Body of pancreas (tissue), 4 donors: Measurements from ENCODE around the gene PICK1.

Source experiments
- CTCF ChIP-seq, 7 experiments: fragments of 450-650 bp in 4 of 7; fragments of 200-600 bp in 3 of 7; sonication (generic) in 3 of 7; IDR thresholded peaks; one replicate each; pipeline ENCODE4 v1.5.1; 2016 to 2019; ENCODE audit warnings: antibody characterized with exemption in 7 of 7
- POLR2A ChIP-seq, 3 donors: fragments of 450-650 bp; IDR thresholded peaks; one replicate each; pipeline ENCODE4 v1.6.1; 2016; ENCODE audit warnings: antibody characterized with exemption in 3 of 3, mild to moderate bottlenecking in 2 of 3

GRCh38 chr22:38118182-38118581, 61.0 kb downstream of the PICK1 start:
- TF ChIP-seq POLR2A (IDR thresholded peaks at IDR 0.05), result no peak
- TF ChIP-seq CTCF (IDR thresholded peaks at IDR 0.05), result no peak
